Naive thymus-derived CD4-positive, alpha-beta T cell (primary cell): ENCODE data around the gene RPS6KB2. TPM values are rescaled to one million over a fixed set of nuclear protein-coding genes. Genes with fewer than 3 reads are reported as not detected.
"Not testable (repeated sequence)": the region's sequence is repeated elsewhere in the genome, so short reads cannot be mapped to it uniquely, and the experiment has no call there.

Experiments
- ATAC-seq: fragments of 150-1000 bp; cut with Tn5 transposase; 2 replicates; pipeline ENCODE4 v1.10.0; 2021; ENCODE audit warnings: mild to moderate bottlenecking, moderate library complexity
- CTCF ChIA-PET: fragments of 350-600 bp; sonication (Branson Sonifier 250); formaldehyde crosslinking; loops from one replicate; lab custom pipeline; 2021; ENCODE audit warnings: antibody characterized with exemption; lab: Charles Lee
- POLR2A ChIA-PET: fragments of 350-600 bp; sonication (Branson Sonifier 250); formaldehyde crosslinking; loops from one replicate; lab custom pipeline; 2021; ENCODE audit warnings: antibody characterized with exemption, inconsistent platforms; lab: Charles Lee
- DNase-seq, 9 donors: peaks; one replicate each; pipeline versions ENCODE4 v3.0.0 to v3.0.0-alpha.2; 2020 to 2022; ENCODE audit warnings: mixed read lengths in 1 of 9
- H3K27ac ChIP-seq: one replicate; pipeline ENCODE4 v1.7.0; 2013; ENCODE audit warnings: mild to moderate bottlenecking, low read depth, low read length, moderate library complexity
- H3K27me3 ChIP-seq, 2 donors: one replicate each; pipeline ENCODE4 v1.7.0; 2013; ENCODE audit warnings: low read length in 2 of 2, mild to moderate bottlenecking in 2 of 2, moderate library complexity in 2 of 2; ENCODE audit not compliant: control insufficient read depth in 2 of 2, insufficient read depth in 2 of 2
- H3K36me3 ChIP-seq, 3 experiments: 1 replicate in 2 of 3; 2 replicates in 1 of 3; pipeline ENCODE4 v1.7.0; 2013; ENCODE audit warnings: low read length in 3 of 3, mild to moderate bottlenecking in 3 of 3, moderate library complexity in 1 of 3; ENCODE audit not compliant: insufficient read depth in 3 of 3, control insufficient read depth in 2 of 3
- H3K4me1 ChIP-seq, 2 donors: one replicate each; pipeline ENCODE4 v1.7.0; 2013; ENCODE audit warnings: low read length in 2 of 2, mild to moderate bottlenecking in 2 of 2, moderate library complexity in 1 of 2; ENCODE audit not compliant: control insufficient read depth in 2 of 2, insufficient read depth in 2 of 2
- H3K4me3 ChIP-seq: 2 replicates; pipeline ENCODE4 v1.7.0; 2013; ENCODE audit warnings: mild to moderate bottlenecking, low read length
- H3K9me3 ChIP-seq, 3 experiments: 1 replicate in 2 of 3; 2 replicates in 1 of 3; pipeline ENCODE4 v1.7.0; 2013; ENCODE audit warnings: low read length in 3 of 3; ENCODE audit not compliant: control insufficient read depth in 2 of 3
- H3K27ac Mint-ChIP-seq, 9 donors: one replicate each; pipeline ENCODE4 v1.8.0; 2020 to 2022; ENCODE audit warnings: mixed read lengths in 9 of 9, mild to moderate bottlenecking in 8 of 9, moderate library complexity in 5 of 9, inconsistent platforms in 2 of 9
- H3K27me3 Mint-ChIP-seq, 5 donors: one replicate each; pipeline ENCODE4 v1.8.0; 2021 to 2022; ENCODE audit warnings: mixed read lengths in 5 of 5, mild to moderate bottlenecking in 1 of 5
- H3K36me3 Mint-ChIP-seq, 5 donors: one replicate each; pipeline ENCODE4 v1.8.0; 2020 to 2022; ENCODE audit warnings: mixed read lengths in 5 of 5, mild to moderate bottlenecking in 3 of 5, inconsistent platforms in 1 of 5
- H3K4me1 Mint-ChIP-seq, 7 donors: one replicate each; pipeline ENCODE4 v1.8.0; 2020 to 2022; ENCODE audit warnings: mixed read lengths in 7 of 7, mild to moderate bottlenecking in 3 of 7, inconsistent platforms in 1 of 7
- H3K4me3 Mint-ChIP-seq, 10 donors: one replicate each; pipeline ENCODE4 v1.8.0; 2020 to 2022; ENCODE audit warnings: mild to moderate bottlenecking in 10 of 10, mixed read lengths in 10 of 10, moderate library complexity in 6 of 10, inconsistent platforms in 2 of 10
- H3K9me3 Mint-ChIP-seq, 11 donors: one replicate each; pipeline ENCODE4 v1.8.0; 2020 to 2022; ENCODE audit warnings: mixed read lengths in 11 of 11, mild to moderate bottlenecking in 4 of 11, inconsistent platforms in 1 of 11, moderate library complexity in 1 of 11
- intact Hi-C, 2 donors: fragments of 100-400 bp; cut with micrococcal nuclease; formaldehyde crosslinking; loops; one replicate each; pipeline ENCODE4 v1.15.1; 2023
- polyA plus RNA-seq, 2 donors: library from polyadenylated mRNA; unstranded; fragments of 300-500 nt; fragmentation: Illumina TruSeq; gene quantifications; one replicate each; pipeline ENCODE4 v1.2.3, GENCODE V29; 2021
- total RNA-seq, 6 experiments: library from RNA in 5 of 6; stranded (reverse) in 5 of 6; gene quantifications; 1 replicate in 5 of 6; 2 replicates in 1 of 6; pipeline ENCODE4 v1.2.3 and lab custom pipeline; 2021 to 2026

Gene RPS6KB2
- total and polyA plus RNA-seq, 7 experiments from 2014 or later, result 45.2 to 83.9 (median 69.2) TPM

DNA sequence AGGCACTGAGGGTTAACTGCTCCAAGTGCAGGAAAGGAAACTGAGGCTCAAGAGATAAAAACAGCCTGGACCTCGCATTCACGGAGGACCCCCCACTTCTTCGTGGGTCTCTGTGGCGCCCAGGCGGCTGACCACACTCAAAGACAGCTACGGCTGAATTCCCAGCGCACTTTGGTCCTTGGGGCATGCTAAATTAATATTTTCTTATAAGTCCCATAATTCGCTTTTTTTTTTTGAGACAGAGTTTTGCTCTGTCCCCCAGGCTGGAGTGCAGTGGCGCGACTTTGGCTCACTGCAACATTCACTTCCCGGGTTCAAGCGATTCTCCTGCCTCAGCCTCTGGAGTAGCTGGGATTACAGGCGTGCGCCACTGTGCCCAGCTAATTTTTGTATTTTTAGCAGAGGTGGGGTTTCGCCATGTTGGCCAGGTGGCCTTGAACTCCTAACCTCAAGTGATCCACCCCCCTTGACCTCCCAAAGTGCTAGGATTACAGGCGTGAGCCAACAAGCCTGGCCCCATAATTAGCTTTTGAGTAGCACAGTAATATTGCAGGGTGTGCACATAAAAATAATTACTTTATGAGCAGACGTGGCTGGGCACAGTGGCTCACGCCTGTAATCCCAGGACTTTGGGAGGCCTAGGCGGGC is 26.0 kb upstream of the RPS6KB2 start:
- H3K27me3 ChIP-seq, H3K9me3 ChIP-seq, H3K9me3 Mint-ChIP-seq, ATAC-seq, H3K27me3 Mint-ChIP-seq: not testable (repeated sequence)
- CTCF ChIA-PET, result interaction anchor here (0.6 to 6.4 kb wide), 14 partner anchors 11 to 260 kb away, joined by 3 to 67 read pairs (median 4); partner anchors contain the start of genes PITPNM1 and PTPRCAP
- peaks cover 23 to 59% (median 52%) of the 10 kb centered on the region in 7 donors for H3K4me1 Mint-ChIP-seq
- Histone ChIP-seq H3K27ac (peak overlapping the region; percentile 87), H3K36me3 (peaks cover 14 to 53% (median 19%) of the 10 kb centered on the region in 3 experiments), H3K4me3 (peak overlapping the region; percentile 98), H3K4me1 (peaks cover 58 to 63% of the 10 kb centered on the region in 2 donors)
- peak overlapping the region; percentile 66 to 97 (median 95) for H3K27ac Mint-ChIP-seq
- peak overlapping the region; percentile 72 to 100 (median 96) for H3K4me3 Mint-ChIP-seq
- peak in 2 of 9 donors; percentile 13 to 38 for DNase-seq
- POLR2A ChIA-PET, result interaction anchor here (0.6 to 25.4 kb wide), 26 partner anchors 9 to 281 kb away, joined by 3 to 1530 read pairs (median 6); partner anchors contain the start of genes AIP, ANKRD13D, CARNS1 and PITPNM1
- H3K36me3 Mint-ChIP-seq, result peaks cover 0 to 49% (median 7%) of the 10 kb centered on the region in 5 donors
- intact Hi-C loops, result loop anchor here (1.0 to 5.0 kb wide), 6 partner anchors 19 to 230 kb away; partner anchors contain the start of genes AIP (in 1 of the 2) and RPS6KB2 (in 1 of the 2)

DNA sequence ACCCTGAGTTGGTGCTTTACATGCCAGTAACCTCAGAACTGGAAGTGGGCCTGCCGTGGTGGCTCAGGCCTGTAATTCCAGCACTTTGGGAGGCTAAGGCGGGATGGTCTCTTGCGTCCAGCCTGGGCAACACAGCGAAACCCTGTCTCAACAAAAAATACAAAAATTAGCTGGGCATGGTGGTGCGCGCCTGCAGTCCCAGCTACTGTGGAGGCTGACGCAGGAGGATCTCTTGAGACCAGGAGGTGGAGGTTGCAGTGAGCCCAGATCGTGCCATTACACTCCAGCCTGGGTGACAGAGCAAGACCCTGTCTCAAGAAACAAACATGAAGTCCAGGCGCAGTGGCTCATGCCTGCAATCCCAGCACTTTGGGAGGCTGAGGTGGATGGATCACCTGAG is 25.2 kb upstream of the RPS6KB2 start:
- CTCF ChIA-PET, result interaction anchor here (1.0 to 6.4 kb wide), 11 partner anchors 10 to 81 kb away, joined by 3 to 67 read pairs (median 6); partner anchors contain the start of genes PTPRCAP and RAD9A
- not testable (repeated sequence) for DNase-seq

DNA sequence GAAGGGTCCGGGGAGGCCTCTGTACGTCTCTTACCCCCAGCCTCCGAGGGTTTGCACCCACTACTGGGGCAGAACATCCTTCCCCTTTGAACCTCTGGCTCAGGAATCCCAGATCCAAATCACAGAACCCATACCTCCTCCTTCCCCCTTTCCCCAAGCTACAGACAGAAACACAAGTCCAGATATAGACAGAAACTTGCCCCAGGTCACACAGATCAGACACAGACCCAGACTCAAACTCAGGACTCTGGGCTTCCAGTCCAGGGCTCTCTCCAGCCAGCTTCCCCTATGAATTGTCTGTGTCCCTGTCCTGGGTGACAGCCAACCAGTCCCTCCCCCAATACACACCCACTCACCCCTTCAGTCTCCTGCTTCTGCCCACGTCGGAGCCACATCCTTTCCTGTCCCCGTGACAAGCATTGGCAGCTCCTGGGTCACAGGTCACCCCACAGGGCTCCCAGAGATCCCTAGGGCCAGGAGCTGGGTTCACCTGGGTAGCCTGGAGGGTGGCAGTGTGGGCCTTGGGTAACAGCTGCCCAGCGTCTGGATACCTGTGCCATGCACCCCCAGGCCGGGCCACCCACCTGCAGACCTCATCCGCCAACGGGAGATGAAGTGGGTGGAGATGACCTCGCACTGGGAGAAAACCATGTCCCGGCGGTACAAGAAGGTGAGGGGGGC is 23.6 kb upstream of the RPS6KB2 start:
- intact Hi-C loops, result loop anchor here (5.0 kb wide), 2 partner anchors 132 to 228 kb away; no protein-coding TSS in a partner anchor
- peak overlapping the region; percentile 85 to 96 (median 95) for H3K27ac Mint-ChIP-seq
- H3K9me3 Mint-ChIP-seq, result peaks cover 0 to 3% (median 0%) of the 10 kb centered on the region in 11 donors
- peak overlapping the region; percentile 90 to 100 (median 98) for H3K4me3 Mint-ChIP-seq
- no peaks in the 10 kb centered on the region for H3K9me3 ChIP-seq
- DNase-seq (peak in 6 of 9 donors; percentile 42 to 68 (median 51)), ATAC-seq (no peak)
- POLR2A ChIA-PET, result interaction anchor here (0.6 to 25.4 kb wide), 20 partner anchors 8 to 165 kb away, joined by 3 to 1530 read pairs (median 4); partner anchors contain the start of genes AIP, CARNS1, POLD4 and PTPRCAP
- no peaks in the 10 kb centered on the region for H3K27me3 Mint-ChIP-seq
- H3K4me1 ChIP-seq, result peaks cover 65 to 73% of the 10 kb centered on the region in 2 donors
- H3K27me3 ChIP-seq, result no peaks in the 10 kb centered on the region
- H3K27ac ChIP-seq, result peak overlapping the region; percentile 87
- H3K4me1 Mint-ChIP-seq, result peaks cover 23 to 63% (median 53%) of the 10 kb centered on the region in 7 donors
- H3K4me3 ChIP-seq, result peak overlapping the region; percentile 98
- CTCF ChIA-PET, result interaction anchor here (1.0 to 6.4 kb wide), 9 partner anchors 8 to 64 kb away, joined by 3 to 67 read pairs (median 6); partner anchors contain the start of genes PTPRCAP and RAD9A
- peaks cover 0 to 51% (median 11%) of the 10 kb centered on the region in 5 donors for H3K36me3 Mint-ChIP-seq
- H3K36me3 ChIP-seq, result peaks cover 0 to 32% (median 5%) of the 10 kb centered on the region in 3 experiments

More for the DNA sequence above, 25.2 kb upstream of the RPS6KB2 start:
- H3K4me1 ChIP-seq, result peaks cover 61 to 63% of the 10 kb centered on the region in 2 donors
- H3K4me3 ChIP-seq, result peak overlapping the region; percentile 98
- Mint-ChIP-seq H3K36me3 (peaks cover 0 to 48% (median 9%) of the 10 kb centered on the region in 5 donors), H3K4me3 (peak overlapping the region; percentile 90 to 100 (median 98)), H3K4me1 (peaks cover 24 to 59% (median 52%) of the 10 kb centered on the region in 7 donors), H3K27ac (peak overlapping the region; percentile 85 to 97 (median 95))
- H3K9me3 Mint-ChIP-seq, H3K27me3 Mint-ChIP-seq, H3K27me3 ChIP-seq, H3K9me3 ChIP-seq, ATAC-seq: not testable (repeated sequence)
- peaks cover 8 to 45% (median 15%) of the 10 kb centered on the region in 3 experiments for H3K36me3 ChIP-seq
- intact Hi-C loops, result loop anchor here (1.0 to 5.0 kb wide), 10 partner anchors 8 to 229 kb away; partner anchors contain the start of genes PTPRCAP (in 2 of the 2), AIP (in 1 of the 2) and RPS6KB2 (in 1 of the 2)
- POLR2A ChIA-PET, result interaction anchor here (0.8 to 25.4 kb wide), 20 partner anchors 12 to 282 kb away, joined by 3 to 1530 read pairs (median 6); partner anchors contain the start of genes AIP, CARNS1, POLD4 and PTPRCAP
- H3K27ac ChIP-seq, result peak overlapping the region; percentile 87

DNA sequence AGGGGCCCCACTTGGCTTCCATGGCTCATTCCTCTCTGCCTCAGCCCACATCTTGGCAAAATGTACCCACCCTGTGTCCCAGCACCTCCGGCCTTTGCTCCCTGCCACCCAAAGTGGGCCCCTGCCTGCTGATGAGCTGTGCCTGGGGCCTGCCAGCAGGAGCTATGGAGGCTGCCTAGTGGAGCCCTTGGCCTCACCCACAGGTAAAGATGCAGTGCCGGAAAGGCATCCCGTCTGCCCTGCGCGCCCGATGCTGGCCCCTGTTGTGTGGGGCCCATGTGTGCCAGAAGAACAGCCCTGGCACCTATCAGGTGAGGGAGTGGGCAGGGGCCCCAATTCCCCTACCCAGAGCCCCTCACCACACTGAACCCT is 23.1 kb upstream of the RPS6KB2 start:
- Mint-ChIP-seq H3K36me3 (peaks cover 0 to 54% (median 11%) of the 10 kb centered on the region in 5 donors), H3K27me3 (no peaks in the 10 kb centered on the region), H3K4me1 (peaks cover 23 to 65% (median 56%) of the 10 kb centered on the region in 7 donors), H3K27ac (peak overlapping the region; percentile 85 to 96 (median 95)), H3K4me3 (peak overlapping the region; percentile 90 to 100 (median 98)), H3K9me3 (peaks cover 0 to 3% (median 0%) of the 10 kb centered on the region in 11 donors)
- H3K27ac ChIP-seq, result peak overlapping the region; percentile 87
- intact Hi-C loops, result no loop called here
- H3K9me3 ChIP-seq, result no peaks in the 10 kb centered on the region
- DNase-seq (peak in 2 of 9 donors; percentile 39 to 44), ATAC-seq (no peak)
- H3K4me3 ChIP-seq, result peak overlapping the region; percentile 98
- H3K27me3 ChIP-seq, result no peaks in the 10 kb centered on the region
- ChIA-PET CTCF (interaction anchor here (1.1 to 6.4 kb wide), 4 partner anchors 14 to 63 kb away, joined by 3 to 67 read pairs (median 22); partner anchors contain the start of gene PTPRCAP), POLR2A (interaction anchor here (0.6 to 25.4 kb wide), 14 partner anchors 9 to 165 kb away, joined by 3 to 1530 read pairs (median 4); partner anchors contain the start of genes AIP, CARNS1, POLD4 and PTPRCAP)
- peaks cover 67 to 76% of the 10 kb centered on the region in 2 donors for H3K4me1 ChIP-seq
- H3K36me3 ChIP-seq, result peaks cover 0 to 32% (median 5%) of the 10 kb centered on the region in 3 experiments

DNA sequence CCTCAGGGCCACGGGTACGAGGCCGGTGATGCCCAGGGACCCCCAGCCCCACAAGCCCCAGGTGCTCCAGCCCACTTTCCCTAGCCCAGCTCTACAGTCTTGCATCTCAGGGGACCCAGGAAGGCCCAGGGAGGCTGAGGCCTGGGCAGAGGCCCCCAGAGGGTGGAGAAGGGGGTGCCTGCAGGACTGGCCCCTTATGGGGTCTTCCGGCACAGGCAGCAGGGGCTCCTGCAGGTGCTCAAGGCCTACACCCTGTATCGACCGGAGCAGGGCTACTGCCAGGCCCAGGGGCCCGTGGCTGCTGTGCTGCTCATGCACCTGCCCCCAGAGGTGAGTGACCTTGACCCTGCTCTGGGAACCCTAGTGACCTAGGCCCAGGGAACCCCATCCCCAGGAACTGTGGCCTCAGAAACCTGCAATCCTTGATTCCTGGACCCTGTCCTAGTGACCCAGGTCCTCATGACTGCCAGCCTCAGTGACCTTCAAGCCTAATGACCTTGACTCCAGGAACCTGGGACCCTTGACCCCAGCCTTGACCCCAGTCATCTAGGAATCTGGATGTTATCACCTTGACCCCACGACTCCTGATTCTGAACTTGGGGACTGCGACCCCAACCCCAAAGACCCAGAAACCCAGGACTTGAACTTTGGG is 22.5 kb upstream of the RPS6KB2 start:
- Mint-ChIP-seq H3K36me3 (peaks cover 0 to 49% (median 11%) of the 10 kb centered on the region in 5 donors), H3K27ac (peak overlapping the region in 8 of 9 donors; percentile 91 to 96 (median 95)), H3K9me3 (peaks cover 0 to 3% (median 0%) of the 10 kb centered on the region in 11 donors), H3K4me1 (peaks cover 28 to 65% (median 56%) of the 10 kb centered on the region in 7 donors), H3K4me3 (peak overlapping the region; percentile 90 to 100 (median 98)), H3K27me3 (no peaks in the 10 kb centered on the region)
- no peak for DNase-seq
- Histone ChIP-seq H3K36me3 (peaks cover 0 to 26% (median 5%) of the 10 kb centered on the region in 3 experiments), H3K27ac (peak overlapping the region; percentile 87), H3K4me3 (peak overlapping the region; percentile 98), H3K9me3 (no peaks in the 10 kb centered on the region), H3K4me1 (peaks cover 68 to 76% of the 10 kb centered on the region in 2 donors), H3K27me3 (no peaks in the 10 kb centered on the region)
- intact Hi-C loops, result no loop called here
- POLR2A ChIA-PET, result interaction anchor here (0.8 to 25.4 kb wide), 8 partner anchors 15 to 94 kb away, joined by 3 to 1530 read pairs (median 50); partner anchors contain the start of genes AIP, CARNS1, POLD4 and PTPRCAP
- CTCF ChIA-PET, result interaction anchor here (6.4 kb wide), 1 partner anchor 13 kb away, joined by 67 read pairs; no protein-coding TSS in a partner anchor
- ATAC-seq, result no peak
